GM18870 (cell line): ENCODE measurements around the gene SEMA6B.
"Not testable (repeated sequence)": the region's sequence is repeated elsewhere in the genome, so short reads cannot be mapped to it uniquely, and the experiment has no call there.

Experiments
- ATAC-seq: cut with Tn5 transposase; IDR thresholded peaks from one replicate; pipeline ENCODE4 v1.9.1; 2021; ENCODE audit warnings: moderate library complexity; ENCODE audit not compliant: unreplicated experiment

The SEMA6B gene

GRCh38 chr19:4559569-4559968 lies at the start of gene SEMA6B:
TSS of gene SEMA6B (minus strand) at chr19:4559684. CDS start at chr19:4558457, 1,227 bp downstream.
- ATAC-seq, result no peak

- no peak for ATAC-seq
Observed at GRCh38 chr19:4606921-4607678, 47.6 kb upstream of the SEMA6B start.

- no peak for ATAC-seq
Observed at GRCh38 chr19:4606181-4606580, 46.7 kb upstream of the SEMA6B start.

- no peak for ATAC-seq
Observed at GRCh38 chr19:4604912-4605311, 45.4 kb upstream of the SEMA6B start.

- no peak for ATAC-seq
Observed at GRCh38 chr19:4602915-4603314, 43.4 kb upstream of the SEMA6B start.

- ATAC-seq, result no peak
Observed at GRCh38 chr19:4602173-4602788, 42.8 kb upstream of the SEMA6B start.

- ATAC-seq, result no peak
Observed at GRCh38 chr19:4600893-4601292, 41.4 kb upstream of the SEMA6B start.

- no peak for ATAC-seq
Observed at GRCh38 chr19:4600082-4600481, 40.6 kb upstream of the SEMA6B start.

GRCh38 chr19:4598712-4599111 lies 39.2 kb upstream of the SEMA6B start:
- ATAC-seq, result no peak

GRCh38 chr19:4597975-4598671 lies 38.6 kb upstream of the SEMA6B start:
- no peak for ATAC-seq

- no peak for ATAC-seq
Observed at GRCh38 chr19:4597278-4597974, 37.9 kb upstream of the SEMA6B start.

GRCh38 chr19:4596033-4596904 lies 36.8 kb upstream of the SEMA6B start:
- ATAC-seq, result no peak

- not testable (repeated sequence) for ATAC-seq
Observed at GRCh38 chr19:4595158-4595557, 35.7 kb upstream of the SEMA6B start.

GRCh38 chr19:4594201-4594600 lies 34.7 kb upstream of the SEMA6B start:
- ATAC-seq, result no peak

- no peak for ATAC-seq
Observed at GRCh38 chr19:4593409-4593851, 33.9 kb upstream of the SEMA6B start.

GRCh38 chr19:4592445-4592844 lies 33.0 kb upstream of the SEMA6B start:
- no peak for ATAC-seq

GRCh38 chr19:4591320-4591719 lies 31.8 kb upstream of the SEMA6B start:
- no peak for ATAC-seq

- ATAC-seq, result no peak
Observed at GRCh38 chr19:4590559-4590958, 31.1 kb upstream of the SEMA6B start.

GRCh38 chr19:4589579-4590410 lies 30.3 kb upstream of the SEMA6B start:
- ATAC-seq, result no peak
